Progenitor cell of endocrine pancreas (in vitro differentiated cells): ENCODE results near the gene OR51B4. TPM values are rescaled to one million over a fixed set of nuclear protein-coding genes. Genes with fewer than 3 reads are reported as not detected.
"Not testable (repeated sequence)": the region's sequence is repeated elsewhere in the genome, so short reads cannot be mapped to it uniquely, and the experiment has no call there.

Experiments
- DNase-seq: peaks from one replicate; pipeline ENCODE4 v3.0.0; 2021; ENCODE audit warnings: low spot score; ENCODE audit not compliant: unreplicated experiment
- H3K27ac Mint-ChIP-seq: 2 replicates; pipeline ENCODE4 v1.8.0; 2021; ENCODE audit warnings: mild to moderate bottlenecking, moderate library complexity, mixed read lengths
- H3K27me3 Mint-ChIP-seq: 2 replicates; pipeline ENCODE4 v1.8.0; 2021; ENCODE audit warnings: mixed read lengths
- H3K36me3 Mint-ChIP-seq: 2 replicates; pipeline ENCODE4 v1.8.0; 2022; ENCODE audit warnings: mixed read lengths; ENCODE audit not compliant: insufficient read depth
- H3K4me1 Mint-ChIP-seq: 2 replicates; pipeline ENCODE4 v1.8.0; 2021; ENCODE audit warnings: low read depth, mixed read lengths
- H3K4me3 Mint-ChIP-seq: 2 replicates; pipeline ENCODE4 v1.8.0; 2021; ENCODE audit warnings: low read depth, mild to moderate bottlenecking, moderate library complexity, mixed read lengths
- H3K9me3 Mint-ChIP-seq: 2 replicates; pipeline ENCODE4 v1.8.0; 2021; ENCODE audit warnings: low read depth, mixed read lengths
- total RNA-seq: library from RNA; stranded (reverse); gene quantifications from 2 replicates; pipeline ENCODE4 v1.2.1, GENCODE V29; 2021
- TF ChIP-seq, protein P1 (sequence below): fragments of 200-600 bp; sonication (generic); IDR thresholded peaks from one replicate; pipeline ENCODE4 v1.5.0; 2021; ENCODE audit warnings: antibody characterized with exemption, mild to moderate bottlenecking; ENCODE audit not compliant: unreplicated experiment

Gene OR51B4
- total RNA-seq, 1 donor from 2014 or later, result not detected

DNA sequence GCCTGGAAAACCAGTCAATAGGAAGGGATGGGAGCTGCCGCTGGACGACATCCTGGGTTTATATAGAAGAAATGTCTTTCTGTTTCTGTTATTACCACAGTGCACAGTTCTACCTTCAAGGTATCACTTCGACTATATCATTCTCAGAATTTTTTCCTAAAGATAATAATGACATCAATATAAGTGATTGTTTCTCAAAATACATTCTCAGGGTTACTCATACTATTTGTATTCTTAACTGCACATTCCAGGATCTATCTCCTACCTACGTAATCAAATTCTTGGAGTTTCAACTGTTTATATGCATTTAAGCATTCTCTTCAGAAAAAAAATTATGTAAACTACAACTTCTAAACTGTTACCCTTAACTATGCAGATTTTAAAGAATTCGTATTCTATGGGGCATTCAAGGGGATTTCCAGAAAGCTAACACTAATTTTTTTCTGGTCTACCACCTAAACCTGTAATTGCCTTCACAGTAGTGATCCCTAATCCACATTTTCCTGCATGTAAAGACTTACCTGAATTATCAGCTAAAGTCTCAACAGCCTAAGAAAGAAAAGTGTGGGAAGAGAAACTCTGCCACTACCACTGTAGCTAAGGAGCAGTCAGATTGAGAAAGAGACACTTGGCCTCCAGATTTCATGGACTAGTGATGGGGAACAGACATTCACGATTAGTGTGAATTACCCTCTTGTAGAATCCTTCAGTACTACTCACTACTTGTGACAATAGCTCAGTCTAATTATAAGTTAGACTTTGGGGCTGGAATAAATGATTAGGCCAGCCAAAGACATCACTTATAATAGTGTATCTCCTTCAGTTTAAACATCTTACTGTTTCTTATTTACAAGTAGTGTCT lies 42.0 kb upstream of the OR51B4 start, which contains the start of gene OR51B5:
OR51B5 (minus strand) TSS at position 51 of the 862 bp plus-strand sequence; CDS start at position 51, 0 bp downstream.
- H3K9me3 Mint-ChIP-seq, result no peaks in the 10 kb centered on the region
- no peaks in the 10 kb centered on the region for H3K4me1 Mint-ChIP-seq
- H3K36me3 Mint-ChIP-seq, result no peaks in the 10 kb centered on the region
- TF ChIP-seq, protein P1, sequence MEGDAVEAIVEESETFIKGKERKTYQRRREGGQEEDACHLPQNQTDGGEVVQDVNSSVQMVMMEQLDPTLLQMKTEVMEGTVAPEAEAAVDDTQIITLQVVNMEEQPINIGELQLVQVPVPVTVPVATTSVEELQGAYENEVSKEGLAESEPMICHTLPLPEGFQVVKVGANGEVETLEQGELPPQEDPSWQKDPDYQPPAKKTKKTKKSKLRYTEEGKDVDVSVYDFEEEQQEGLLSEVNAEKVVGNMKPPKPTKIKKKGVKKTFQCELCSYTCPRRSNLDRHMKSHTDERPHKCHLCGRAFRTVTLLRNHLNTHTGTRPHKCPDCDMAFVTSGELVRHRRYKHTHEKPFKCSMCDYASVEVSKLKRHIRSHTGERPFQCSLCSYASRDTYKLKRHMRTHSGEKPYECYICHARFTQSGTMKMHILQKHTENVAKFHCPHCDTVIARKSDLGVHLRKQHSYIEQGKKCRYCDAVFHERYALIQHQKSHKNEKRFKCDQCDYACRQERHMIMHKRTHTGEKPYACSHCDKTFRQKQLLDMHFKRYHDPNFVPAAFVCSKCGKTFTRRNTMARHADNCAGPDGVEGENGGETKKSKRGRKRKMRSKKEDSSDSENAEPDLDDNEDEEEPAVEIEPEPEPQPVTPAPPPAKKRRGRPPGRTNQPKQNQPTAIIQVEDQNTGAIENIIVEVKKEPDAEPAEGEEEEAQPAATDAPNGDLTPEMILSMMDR, result no peak
- no peak within 1 kb of the TSS for H3K27ac Mint-ChIP-seq
- DNase-seq, result no peak
- H3K4me3 Mint-ChIP-seq, result no peak within 1 kb of the TSS
- peaks cover 5% of the 10 kb centered on the region for H3K27me3 Mint-ChIP-seq

DNA sequence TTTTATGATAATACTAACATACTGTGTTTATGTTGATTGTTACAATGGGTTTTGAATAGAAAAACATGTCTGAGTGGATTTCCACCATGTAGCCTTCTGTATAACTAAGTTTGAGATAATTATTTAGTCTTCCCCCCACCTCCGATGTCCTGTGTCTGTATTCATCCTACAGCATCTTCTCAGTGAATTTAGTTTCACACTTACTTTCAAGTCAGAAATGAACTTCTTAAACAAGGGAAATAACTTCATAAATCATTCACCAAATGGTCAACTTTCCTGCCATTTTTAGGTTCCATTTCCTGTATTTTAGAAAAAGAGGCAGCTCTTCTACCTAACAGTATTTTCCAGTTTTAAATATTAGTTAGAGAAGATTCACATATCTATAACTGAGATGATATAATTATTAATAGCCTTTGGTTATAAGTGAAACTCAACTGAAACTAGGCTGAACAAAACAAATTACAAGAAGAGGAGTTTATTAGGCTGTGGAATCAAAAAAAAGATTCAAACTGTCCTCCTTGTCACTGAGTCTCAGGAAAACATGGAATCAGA lies 38.1 kb upstream of the OR51B4 start:
- no peaks in the 10 kb centered on the region for H3K36me3 Mint-ChIP-seq
- H3K27ac Mint-ChIP-seq, result no peak overlapping the region
- H3K4me1 Mint-ChIP-seq, result no peaks in the 10 kb centered on the region
- H3K9me3 Mint-ChIP-seq, result no peaks in the 10 kb centered on the region
- TF ChIP-seq, protein P1, result no peak
- H3K27me3 Mint-ChIP-seq, result no peaks in the 10 kb centered on the region
- H3K4me3 Mint-ChIP-seq, result no peak overlapping the region
- no peak for DNase-seq

DNA sequence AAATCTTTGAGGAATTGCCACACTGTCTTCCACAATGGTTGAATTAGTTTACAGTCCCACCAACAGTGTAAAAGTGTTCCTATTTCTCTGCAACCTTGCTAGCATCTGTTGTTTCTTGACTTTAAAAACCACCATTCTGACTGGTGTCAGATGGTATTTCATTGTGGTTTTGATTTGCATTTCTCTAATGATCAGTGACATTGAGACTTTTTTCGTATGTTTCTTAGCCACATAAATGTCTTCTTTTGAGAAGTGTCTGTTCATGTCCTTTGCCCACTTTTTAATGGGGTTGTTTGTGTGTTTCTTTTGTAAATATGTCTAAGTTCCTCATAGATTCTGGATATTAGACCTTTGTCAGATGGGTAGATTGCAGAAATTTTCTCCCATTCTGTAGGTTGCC lies 35.5 kb upstream of the OR51B4 start:
- DNase-seq, H3K36me3 Mint-ChIP-seq, H3K27ac Mint-ChIP-seq, H3K4me3 Mint-ChIP-seq, H3K9me3 Mint-ChIP-seq, H3K4me1 Mint-ChIP-seq, H3K27me3 Mint-ChIP-seq: not testable (repeated sequence)

GRCh38 chr11:5336331-5336730 lies 34.6 kb upstream of the OR51B4 start:
- Mint-ChIP-seq H3K27me3 (no peaks in the 10 kb centered on the region), H3K4me1 (no peaks in the 10 kb centered on the region), H3K4me3 (no peak overlapping the region), H3K36me3 (no peaks in the 10 kb centered on the region), H3K27ac (no peak overlapping the region), H3K9me3 (no peaks in the 10 kb centered on the region)
- TF ChIP-seq, protein P1, result no peak
- no peak for DNase-seq

DNA sequence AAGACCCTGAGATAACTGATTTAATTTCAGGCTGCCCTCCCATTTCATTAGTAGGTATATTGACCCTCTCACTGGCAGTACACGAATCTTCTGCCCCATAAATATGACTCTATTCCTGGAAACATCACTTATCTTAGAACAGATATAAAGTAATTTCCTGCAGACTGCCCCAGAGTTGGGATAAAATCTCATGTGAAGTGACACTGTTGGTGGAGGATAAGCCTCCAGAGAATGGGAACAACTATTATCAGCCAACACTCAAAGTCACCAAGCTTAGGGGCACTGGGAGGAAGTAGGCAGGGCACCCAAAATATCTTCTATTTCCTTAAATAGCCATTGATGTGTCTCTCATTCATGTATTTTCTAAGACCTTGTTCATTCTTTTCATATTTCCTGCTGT lies 33.4 kb upstream of the OR51B4 start:
- H3K36me3 Mint-ChIP-seq, result no peaks in the 10 kb centered on the region
- H3K9me3 Mint-ChIP-seq, result no peaks in the 10 kb centered on the region
- no peaks in the 10 kb centered on the region for H3K27me3 Mint-ChIP-seq
- no peak overlapping the region for H3K27ac Mint-ChIP-seq
- DNase-seq, result no peak
- TF ChIP-seq, protein P1, result no peak
- H3K4me3 Mint-ChIP-seq, result no peak overlapping the region
- H3K4me1 Mint-ChIP-seq, result no peaks in the 10 kb centered on the region
